ENCODE data around the gene KATNB1. TPM values are rescaled to one million over a fixed set of nuclear protein-coding genes. Genes with fewer than 3 reads are reported as not detected.

KATNB1 gene
- total RNA-seq, 1 experiment from 2014 or later = 8.1 TPM

Small RNAs within 50 kb of the gene (microRNA-seq; reads per million reads assigned to microRNA genes)
- not detected for gene MIR6772 (ENCODE audit: unreplicated experiment)

Other genes starting within 250 kb of the KATNB1 start
- gene DOK4, start 249.3 kb upstream of the KATNB1 start, total RNA-seq (2021; ENCODE audit: unreplicated experiment) = 6.8 TPM
- gene CCDC102A, start 199.2 kb upstream of the KATNB1 start, total RNA-seq (2021; ENCODE audit: unreplicated experiment) = 12.9 TPM
- gene ADGRG5, start 193.1 kb upstream of the KATNB1 start, total RNA-seq (2021; ENCODE audit: unreplicated experiment) = not detected
- gene ADGRG1, start 107.1 kb upstream of the KATNB1 start, total RNA-seq (2021; ENCODE audit: unreplicated experiment) = 13.1 TPM
- not detected for gene ADGRG3, start 67.5 kb upstream of the KATNB1 start, total RNA-seq (2021; ENCODE audit: unreplicated experiment)
- not detected for gene DRC7, start 41.0 kb upstream of the KATNB1 start, total RNA-seq (2021; ENCODE audit: unreplicated experiment)
- gene KIFC3, start 66.7 kb downstream of the KATNB1 start, total RNA-seq (2021; ENCODE audit: unreplicated experiment) = 51.5 TPM
- gene CNGB1, start 235.4 kb downstream of the KATNB1 start, total RNA-seq (2021; ENCODE audit: unreplicated experiment) = not detected